Stimulated activated CD8-positive, alpha-beta memory T cell treated with anti-CD3 and anti-CD28 coated beads, Interleukin-7, amount 100 ng/mL, for 4 hours (primary cell): ENCODE measurements around the gene CACYBP.
A peak's percentile ranks its signal among the peaks of the same experiment; 100 is the strongest.

Experiments
- DNase-seq, 2 donors: peaks; one replicate each; pipeline ENCODE4 v3.0.0-alpha.2; 2020; ENCODE audit warnings: low read depth in 2 of 2

The CACYBP gene

DNA sequence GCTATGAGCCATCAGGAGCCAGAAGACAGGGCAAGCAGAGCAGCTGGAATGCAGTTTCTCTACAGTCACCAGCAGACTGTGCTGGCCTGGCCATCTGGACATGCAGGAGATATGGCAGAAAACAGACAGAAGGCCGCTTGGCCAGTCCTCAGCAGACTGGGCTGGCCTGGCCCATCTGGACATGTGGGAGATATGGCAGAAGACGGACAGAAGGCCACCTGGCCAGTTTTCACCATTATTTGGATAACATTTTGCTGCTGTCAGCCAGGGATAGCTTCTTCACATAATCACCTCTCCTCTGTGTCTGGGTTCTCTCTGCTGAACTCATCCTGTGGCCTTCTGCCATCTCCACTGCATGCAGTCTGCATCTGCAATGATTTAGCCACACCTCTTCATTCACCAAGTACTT lies 25.0 kb upstream of the CACYBP start:
- no peak for DNase-seq

DNA sequence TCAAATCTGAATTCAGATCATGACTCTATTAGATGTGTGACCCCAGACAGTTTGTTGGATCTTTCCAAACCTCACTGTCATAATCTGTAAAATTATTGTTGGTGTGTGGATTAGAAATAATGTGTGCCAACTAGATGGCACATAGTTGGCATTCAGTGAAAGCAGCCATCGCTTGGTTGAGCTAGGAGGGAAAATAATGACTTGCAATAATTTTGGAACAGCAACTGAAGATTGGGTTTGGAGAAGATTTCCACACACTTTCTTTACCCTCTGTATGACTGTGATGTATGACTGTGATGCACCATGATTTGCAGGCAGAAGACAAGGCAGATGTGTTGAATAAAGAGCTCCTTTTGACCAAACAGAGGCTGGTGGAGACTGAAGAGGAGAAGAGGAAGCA lies 24.0 kb upstream of the CACYBP start:
- no peak for DNase-seq

GRCh38 chr1:174976436-174977108 lies 23.2 kb upstream of the CACYBP start:
- DNase-seq = no peak

DNA sequence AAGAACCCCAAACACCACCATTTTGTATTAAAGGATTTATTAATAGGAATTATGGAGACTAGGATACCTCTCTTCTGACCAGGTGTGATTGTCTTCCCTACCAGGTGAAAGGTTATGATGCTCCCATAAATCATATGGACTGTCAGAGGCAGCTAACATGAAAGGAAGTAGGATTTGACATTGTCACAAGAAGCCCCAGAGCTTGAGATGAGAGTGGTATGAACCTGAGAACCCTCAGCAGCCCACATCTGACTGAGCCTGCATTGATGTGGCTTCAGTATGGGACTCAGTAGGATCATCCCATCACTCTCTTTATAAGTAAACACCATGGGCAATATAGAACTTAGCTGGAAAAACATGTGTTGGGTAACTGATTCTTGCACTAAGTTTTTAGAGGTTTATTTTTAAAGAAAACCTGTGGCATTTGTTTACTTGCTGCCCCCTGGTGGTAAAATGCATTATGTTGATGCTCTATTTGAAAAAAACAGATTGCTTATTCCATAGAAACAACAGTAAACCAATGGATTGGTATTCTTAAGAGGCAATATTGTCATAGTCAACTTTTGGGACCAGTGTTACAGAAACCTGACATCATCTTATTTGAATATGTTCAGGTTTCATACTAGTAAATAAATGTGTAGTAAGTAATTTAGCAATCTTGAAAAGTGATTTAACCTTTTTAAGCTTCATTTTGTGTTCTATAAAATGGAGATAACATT lies 16.6 kb upstream of the CACYBP start:
- DNase-seq = no peak

DNA sequence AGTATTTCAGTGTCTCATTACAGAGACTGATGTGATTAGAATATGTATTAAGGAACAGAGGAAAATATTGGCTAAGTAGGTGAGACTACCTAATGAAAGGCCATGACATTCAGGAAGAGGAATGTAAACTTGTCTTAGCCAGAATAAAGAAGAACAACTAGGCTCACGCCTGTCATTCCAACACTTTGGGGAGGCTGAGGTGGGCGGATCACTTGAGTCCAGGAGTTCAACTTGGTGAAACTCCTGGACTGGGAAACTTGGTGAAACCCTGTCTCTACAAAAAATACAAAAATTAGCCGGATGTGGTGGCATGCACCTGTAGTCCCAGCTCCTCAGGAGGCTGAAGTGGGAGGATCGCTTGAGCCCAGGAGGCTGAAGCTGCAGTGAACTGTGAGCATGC lies 14.8 kb upstream of the CACYBP start:
- no peak for DNase-seq

- no peak for DNase-seq
These were observed 11.2 kb upstream of the CACYBP start for GRCh38 chr1:174988539-174988938.

- no peak for DNase-seq
These were observed 10.8 kb upstream of the CACYBP start for GRCh38 chr1:174988986-174989385.

DNA sequence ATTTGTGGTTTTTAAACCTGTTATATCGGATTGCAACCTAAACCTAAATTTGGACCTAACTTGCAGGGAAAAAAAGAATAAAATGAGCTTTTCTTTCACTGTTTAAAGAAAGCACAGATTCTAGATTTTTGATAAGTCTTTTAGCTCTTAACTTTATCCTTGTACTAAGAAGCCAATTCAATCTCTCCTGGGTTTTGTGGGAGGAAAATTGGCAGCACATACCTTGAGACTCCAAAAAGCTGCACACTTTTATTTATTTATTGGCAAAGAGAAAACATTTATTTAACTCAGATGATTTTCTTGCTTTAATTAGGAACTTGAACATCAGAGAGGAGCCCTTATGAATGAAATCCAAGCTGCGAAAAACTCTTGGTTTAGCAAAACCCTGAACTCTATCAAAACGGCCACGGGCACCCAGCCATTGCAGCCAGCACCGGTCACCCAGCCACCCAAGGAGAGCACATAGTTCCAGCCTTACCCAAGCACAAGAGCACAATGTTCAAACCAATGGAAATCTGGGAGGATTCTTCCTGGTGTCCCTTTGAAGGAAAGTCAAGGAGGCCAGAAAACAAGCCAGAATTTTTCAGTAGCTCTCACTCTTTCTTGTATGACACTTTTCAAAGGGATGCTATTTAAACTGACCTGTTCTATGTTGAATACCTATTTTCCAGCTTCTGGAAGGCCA lies 10.1 kb upstream of the CACYBP start:
- no peak for DNase-seq

DNA sequence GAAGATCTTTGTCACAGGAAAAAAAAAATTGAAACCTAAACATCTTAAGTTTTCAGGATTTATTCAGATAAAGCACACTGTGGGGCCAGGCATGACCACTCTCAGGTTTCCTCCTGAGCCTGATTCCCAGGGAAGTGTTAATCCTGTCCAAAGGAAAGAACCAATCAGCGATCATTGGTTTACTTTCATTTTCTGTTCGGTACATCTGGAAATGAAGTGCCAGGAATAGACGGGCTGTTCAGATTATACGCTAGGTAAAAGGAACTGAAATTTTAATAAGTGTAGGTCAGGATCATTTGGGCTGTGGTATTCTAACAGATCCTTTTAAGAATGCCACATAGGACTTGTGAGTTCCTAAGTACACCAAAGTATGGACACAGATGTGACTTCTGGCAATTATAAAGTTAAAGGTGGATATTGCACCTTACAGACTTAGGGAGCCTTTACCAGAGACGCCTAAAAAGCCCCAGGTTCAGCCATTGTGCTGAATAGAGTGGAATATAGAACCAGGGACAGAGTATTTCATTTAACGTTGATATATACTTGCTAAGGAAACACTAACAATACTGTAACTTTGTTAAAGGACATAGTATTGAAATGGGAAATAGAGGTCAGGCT lies 9.3 kb upstream of the CACYBP start:
- DNase-seq = no peak

DNA sequence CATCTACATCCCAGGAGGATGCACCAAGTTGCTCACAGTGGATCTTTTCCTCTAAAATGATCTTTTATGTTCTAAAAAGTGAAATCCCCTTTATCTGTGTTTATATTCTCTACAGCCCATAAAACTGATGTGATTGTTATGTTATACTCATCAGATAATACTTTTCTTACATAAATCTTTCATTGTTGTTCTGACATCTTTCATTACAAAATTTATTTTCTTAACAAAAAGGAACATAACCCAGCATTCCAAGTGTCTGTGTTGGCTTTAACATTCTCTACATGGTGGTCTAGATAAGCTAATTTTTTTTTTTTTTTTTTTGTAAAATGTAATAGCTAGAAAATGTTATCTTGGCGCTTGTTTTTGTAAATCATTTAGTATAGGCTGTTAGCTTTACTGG lies 8.3 kb upstream of the CACYBP start:
- no peak for DNase-seq

DNA sequence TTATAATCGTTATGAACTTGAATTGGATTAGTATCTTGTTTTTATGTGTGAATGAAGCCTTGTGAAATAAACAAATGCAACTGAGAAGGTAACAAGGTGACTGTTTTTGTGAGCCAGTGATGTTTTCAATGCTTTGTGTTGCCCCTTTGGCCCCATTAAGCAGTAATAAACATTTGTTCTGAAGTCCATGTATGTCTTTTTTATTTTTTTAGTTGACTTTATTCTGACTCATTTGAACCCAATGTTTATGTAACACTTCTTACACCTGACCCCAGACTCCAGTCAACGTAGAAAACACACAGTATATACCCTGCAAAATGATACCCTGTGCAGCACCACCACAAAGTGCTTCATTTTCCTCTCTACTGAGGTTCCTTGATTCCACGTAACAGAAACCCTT lies 4.6 kb upstream of the CACYBP start:
- no peak for DNase-seq

- no peak for DNase-seq
These were observed 3.8 kb upstream of the CACYBP start for GRCh38 chr1:174995916-174996315.

GRCh38 chr1:174996476-174996875 lies 3.3 kb upstream of the CACYBP start:
- DNase-seq = no peak

- no peak for DNase-seq
These were observed 2.7 kb upstream of the CACYBP start for GRCh38 chr1:174997041-174997440.

GRCh38 chr1:174998569-174999215 lies 1.1 kb upstream of the CACYBP start:
- DNase-seq = peak; percentile 20 to 27

DNA sequence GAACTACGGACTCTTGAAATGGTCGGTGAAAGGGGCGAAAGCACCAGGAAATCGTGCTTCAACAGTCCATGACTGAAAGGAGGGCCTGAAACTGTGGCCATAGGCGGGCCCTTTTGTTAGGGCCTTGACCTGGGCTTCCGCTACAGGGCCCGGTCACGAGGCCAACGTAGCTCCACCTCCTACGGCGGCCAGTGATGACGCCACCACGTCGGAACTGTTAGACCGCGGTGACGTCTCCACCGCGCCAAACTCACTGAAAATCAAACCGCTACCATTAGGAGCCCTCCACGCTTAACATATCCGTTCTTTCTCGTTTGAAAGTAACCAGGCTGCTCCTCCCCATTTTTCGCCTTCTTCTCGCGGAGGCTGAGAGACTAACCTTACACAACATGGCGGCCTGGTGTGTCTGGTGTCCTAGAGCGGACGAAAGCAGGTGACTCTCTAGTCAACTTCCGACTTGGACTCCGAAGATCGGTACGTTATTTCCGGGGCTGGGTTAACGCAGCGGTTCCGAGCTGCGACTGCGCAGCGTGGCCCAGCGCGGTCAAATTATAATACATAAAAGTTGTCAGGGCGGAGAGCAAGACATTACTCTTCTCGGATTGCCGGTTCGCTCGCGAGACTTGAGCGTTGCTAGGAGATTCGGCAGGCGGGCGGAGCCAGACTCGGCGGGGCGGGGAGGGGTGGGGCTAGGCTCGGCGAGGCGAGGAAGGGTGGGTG lies 371 bp upstream of the CACYBP start:
- peak; percentile 95 to 96 for DNase-seq

- no peak for DNase-seq
These were observed 995 bp downstream of the CACYBP start for GRCh38 chr1:175000697-175001187.

DNA sequence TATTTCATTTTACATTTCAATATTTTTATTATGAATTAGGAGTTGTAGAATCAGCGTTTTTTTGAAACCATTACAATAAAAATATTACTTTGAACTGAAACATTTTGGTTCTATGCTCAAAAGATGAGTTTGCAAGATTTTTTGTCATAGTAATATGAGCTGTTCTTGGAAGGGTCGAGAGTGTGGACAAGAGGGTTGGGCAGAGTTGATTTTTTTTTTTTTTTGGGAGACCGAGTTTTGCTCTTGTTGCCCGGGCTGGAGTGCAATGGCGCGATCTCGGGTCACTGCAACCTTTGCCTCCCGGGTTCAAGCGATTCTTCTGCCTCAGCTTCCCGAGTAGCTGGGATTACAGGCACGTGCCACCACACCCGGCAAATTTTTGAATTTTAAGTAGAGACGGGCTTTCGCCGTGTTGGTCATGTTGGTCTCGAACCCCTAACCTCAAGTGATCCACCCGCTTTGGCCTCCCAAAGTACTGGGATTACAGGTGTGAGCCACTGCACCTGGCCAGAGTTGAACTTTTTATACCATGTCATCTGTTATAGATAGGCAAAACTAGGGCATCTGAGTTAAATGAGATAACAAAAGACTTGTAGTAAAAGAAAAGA lies 3.3 kb downstream of the CACYBP start:
- no peak for DNase-seq

DNA sequence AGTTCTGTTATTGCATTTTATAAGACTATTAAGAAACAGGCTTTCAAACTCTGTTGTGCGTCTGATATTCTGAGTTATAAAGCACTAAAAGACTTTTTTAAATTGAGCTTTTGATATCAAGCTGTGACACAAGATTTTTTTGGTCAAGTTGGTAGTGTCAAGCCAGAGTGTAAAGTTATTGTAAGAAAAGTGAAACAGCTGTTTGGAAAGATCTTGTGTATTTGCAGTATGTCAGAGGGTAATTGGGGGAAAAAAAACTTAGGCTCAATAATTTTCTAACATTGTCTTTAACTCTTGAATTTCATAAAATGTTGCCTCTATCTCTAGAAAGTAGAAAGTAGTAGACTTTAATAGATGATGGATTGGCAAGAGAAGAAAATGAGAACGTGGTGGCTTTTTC lies 3.8 kb downstream of the CACYBP start:
- no peak for DNase-seq

DNA sequence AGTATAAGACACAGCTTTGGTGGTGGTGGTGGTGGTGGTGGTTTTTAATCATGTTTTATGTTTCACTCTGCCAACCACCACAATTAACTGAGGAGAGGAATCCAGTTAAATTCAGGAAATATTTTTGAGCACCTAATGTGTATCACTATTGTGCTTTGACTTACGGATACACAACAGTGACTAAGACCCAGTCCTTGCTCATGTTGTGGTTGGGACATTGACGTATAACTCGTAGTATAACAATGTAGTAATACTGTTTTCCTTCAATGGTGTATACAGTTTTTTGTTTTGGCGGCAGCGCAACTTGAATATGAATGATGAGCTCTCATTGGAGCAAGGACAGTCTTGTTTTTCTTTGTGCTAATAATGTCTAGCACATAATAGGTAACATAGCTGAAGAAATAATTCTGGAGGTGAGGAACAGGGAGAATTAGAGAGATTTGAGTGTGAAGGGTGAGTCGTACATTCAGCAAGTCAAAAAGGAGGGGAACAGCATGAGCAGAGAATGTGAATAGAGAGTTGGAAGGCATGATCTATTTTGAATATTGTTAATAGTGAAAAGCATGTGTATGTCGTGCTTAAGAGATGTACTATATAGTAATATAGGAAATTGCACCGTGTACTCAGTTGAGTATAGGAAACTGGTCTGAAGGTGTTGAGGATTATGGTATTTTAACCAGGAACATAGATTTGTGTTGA lies 5.5 kb downstream of the CACYBP start:
- DNase-seq = no peak
